Measurements from ENCODE around the gene TMEM132D.

Gene TMEM132D

DNA sequence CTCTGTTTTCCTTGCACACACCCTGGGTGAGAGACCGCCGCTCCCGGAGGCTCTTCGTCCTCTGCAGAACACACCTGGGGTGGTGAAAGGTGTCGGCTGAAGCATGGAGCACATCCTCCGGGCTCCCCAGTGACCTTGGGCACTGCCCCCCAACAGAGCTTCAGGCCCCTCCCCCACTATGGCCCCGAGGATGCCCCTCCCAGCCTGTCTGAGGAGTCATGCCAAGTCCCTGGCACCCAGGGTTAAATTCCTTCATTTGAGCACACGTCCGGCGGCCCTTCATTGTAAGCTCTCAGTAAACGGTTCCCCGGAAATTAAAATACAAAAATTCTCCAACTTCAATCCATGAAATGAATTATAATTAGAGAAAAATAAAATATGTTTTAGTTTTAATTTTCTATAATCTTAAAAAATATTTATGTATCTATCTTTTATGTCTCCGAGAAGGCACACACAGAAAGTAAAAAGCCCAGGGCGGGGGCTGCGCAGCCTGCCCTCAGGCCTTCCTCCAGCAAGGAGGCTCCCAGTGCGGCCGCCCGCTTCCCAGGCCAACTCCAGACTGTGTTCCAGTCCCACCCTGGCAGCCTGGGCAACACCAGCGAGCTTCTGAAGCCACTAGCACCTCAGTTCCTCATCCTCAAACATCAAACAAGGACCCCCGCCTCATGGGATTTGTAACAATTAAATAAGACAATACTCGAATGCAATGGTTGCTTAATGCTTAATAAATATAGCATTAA is 63.5 kb downstream of the TMEM132D start:
- H3K27me3 ChIP-seq (ENCODE audit: control insufficient read depth, insufficient read depth, low read length): no peaks in the 10 kb centered on the region
- no peaks in the 10 kb centered on the region for H3K4me1 ChIP-seq (ENCODE audit: control insufficient read depth, insufficient read depth, low read length)
- no peaks in the 10 kb centered on the region for H3K36me3 ChIP-seq (ENCODE audit: control insufficient read depth, insufficient read depth, low read length)
- H3K9me3 ChIP-seq (ENCODE audit: control insufficient read depth, low read length): no peaks in the 10 kb centered on the region
- H3K4me3 ChIP-seq (ENCODE audit: low read length): no peak overlapping the region
- no peak overlapping the region for H3K9ac ChIP-seq (ENCODE audit: low read length)

DNA sequence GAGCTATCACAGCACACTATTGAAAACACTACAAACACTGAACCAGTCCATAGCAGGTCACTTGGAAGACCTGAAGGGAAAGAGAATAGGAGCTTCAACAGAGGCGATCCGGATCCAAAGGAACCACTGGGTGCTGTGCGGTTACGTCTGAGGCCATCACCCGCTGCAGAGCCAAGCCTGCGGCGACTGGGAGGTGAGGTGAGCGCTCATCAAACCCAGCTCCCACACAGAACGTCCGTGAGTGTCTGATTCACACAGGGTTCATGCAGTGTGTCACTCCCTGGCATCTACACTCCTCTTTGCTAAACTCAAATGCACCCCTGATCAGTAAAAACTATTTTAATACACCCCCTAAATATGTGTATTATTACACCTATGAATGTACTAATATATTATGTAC is 64.1 kb downstream of the TMEM132D start:
- Histone ChIP-seq H3K9me3 (ENCODE audit: control insufficient read depth, low read length) (no peaks in the 10 kb centered on the region), H3K4me3 (ENCODE audit: low read length) (no peak overlapping the region), H3K27me3 (ENCODE audit: control insufficient read depth, insufficient read depth, low read length) (no peaks in the 10 kb centered on the region), H3K9ac (ENCODE audit: low read length) (no peak overlapping the region), H3K4me1 (ENCODE audit: control insufficient read depth, insufficient read depth, low read length) (no peaks in the 10 kb centered on the region), H3K36me3 (ENCODE audit: control insufficient read depth, insufficient read depth, low read length) (no peaks in the 10 kb centered on the region)

- H3K4me3 ChIP-seq (ENCODE audit: low read length): no peak overlapping the region
- no peak overlapping the region for H3K9ac ChIP-seq (ENCODE audit: low read length)
- H3K36me3 ChIP-seq (ENCODE audit: control insufficient read depth, insufficient read depth, low read length): no peaks in the 10 kb centered on the region
- H3K27me3 ChIP-seq (ENCODE audit: control insufficient read depth, insufficient read depth, low read length): no peaks in the 10 kb centered on the region
- H3K9me3 ChIP-seq (ENCODE audit: control insufficient read depth, low read length): no peaks in the 10 kb centered on the region
- no peaks in the 10 kb centered on the region for H3K4me1 ChIP-seq (ENCODE audit: control insufficient read depth, insufficient read depth, low read length)
Measured at GRCh38 chr12:129831294-129831693, 72.5 kb downstream of the TMEM132D start.

DNA sequence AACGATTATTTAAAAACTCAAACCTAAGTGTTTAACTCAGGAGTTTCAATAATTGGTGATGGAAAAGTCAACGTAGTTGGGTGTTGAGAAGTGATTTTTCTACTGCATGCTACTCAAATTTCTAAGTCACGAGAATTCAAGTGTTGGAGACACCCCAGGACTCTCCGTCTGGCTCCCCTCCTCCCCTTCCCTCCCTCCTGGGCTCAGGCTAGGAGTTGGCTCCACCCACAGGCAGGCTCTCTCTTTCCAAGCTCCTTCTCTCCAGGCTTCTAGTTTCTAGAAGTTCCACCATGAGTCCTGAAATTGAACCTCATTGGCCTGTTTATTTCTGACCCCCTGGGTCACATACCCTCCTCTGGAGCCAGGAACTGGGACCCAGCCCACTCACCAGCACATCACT is 73.0 kb downstream of the TMEM132D start:
- Histone ChIP-seq H3K9ac (ENCODE audit: low read length) (no peak overlapping the region), H3K36me3 (ENCODE audit: control insufficient read depth, insufficient read depth, low read length) (no peaks in the 10 kb centered on the region)

GRCh38 chr12:129827866-129828384 is 75.9 kb downstream of the TMEM132D start:
- H3K9ac ChIP-seq (ENCODE audit: low read length): no peak overlapping the region
- no peaks in the 10 kb centered on the region for H3K4me1 ChIP-seq (ENCODE audit: control insufficient read depth, insufficient read depth, low read length)
- no peaks in the 10 kb centered on the region for H3K36me3 ChIP-seq (ENCODE audit: control insufficient read depth, insufficient read depth, low read length)
- no peaks in the 10 kb centered on the region for H3K9me3 ChIP-seq (ENCODE audit: control insufficient read depth, low read length)
- H3K4me3 ChIP-seq (ENCODE audit: low read length): no peak overlapping the region
- no peaks in the 10 kb centered on the region for H3K27me3 ChIP-seq (ENCODE audit: control insufficient read depth, insufficient read depth, low read length)

More for the DNA sequence above, 73.0 kb downstream of the TMEM132D start:
- Histone ChIP-seq H3K27me3 (ENCODE audit: control insufficient read depth, insufficient read depth, low read length) (no peaks in the 10 kb centered on the region), H3K4me1 (ENCODE audit: control insufficient read depth, insufficient read depth, low read length) (no peaks in the 10 kb centered on the region), H3K9me3 (ENCODE audit: control insufficient read depth, low read length) (no peaks in the 10 kb centered on the region), H3K4me3 (ENCODE audit: low read length) (no peak overlapping the region)

DNA sequence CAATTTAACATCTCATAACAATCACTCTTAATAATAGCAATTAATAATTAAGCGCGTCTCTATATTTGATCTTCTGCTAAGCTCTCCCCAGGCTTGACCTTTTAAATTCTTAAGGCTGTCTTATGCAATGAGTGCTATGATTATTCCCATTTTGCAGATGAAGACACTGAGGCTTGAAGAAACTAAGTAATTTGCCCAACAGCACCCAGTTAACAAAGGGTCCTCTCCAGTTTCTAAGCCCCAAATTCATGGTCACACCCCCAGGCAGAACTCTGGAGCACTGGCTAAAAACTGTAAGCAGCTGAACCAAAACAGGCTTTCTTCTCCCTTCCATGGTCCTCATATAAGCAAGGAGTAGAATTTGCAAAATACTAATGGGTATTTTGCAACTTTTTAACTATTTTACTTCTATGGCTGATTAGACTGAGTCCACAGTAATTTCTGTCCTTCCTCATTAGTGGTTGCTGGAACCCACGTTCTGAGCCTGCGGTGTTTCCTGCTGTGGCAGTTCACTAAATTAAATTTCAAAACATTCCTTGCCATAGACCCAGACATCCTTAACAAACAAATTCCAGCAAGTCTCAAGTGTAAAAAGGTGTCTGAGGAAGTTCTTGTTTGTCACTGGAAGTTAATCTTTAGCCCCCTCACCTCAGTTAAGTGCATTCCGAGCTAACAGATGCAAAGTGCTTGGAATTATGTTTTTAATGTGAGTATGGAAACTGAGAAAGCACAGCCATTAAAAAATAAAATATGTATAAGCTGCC is 76.5 kb downstream of the TMEM132D start:
- H3K9ac ChIP-seq (ENCODE audit: low read length): no peak overlapping the region
- no peaks in the 10 kb centered on the region for H3K27me3 ChIP-seq (ENCODE audit: control insufficient read depth, insufficient read depth, low read length)
- no peaks in the 10 kb centered on the region for H3K9me3 ChIP-seq (ENCODE audit: control insufficient read depth, low read length)
- H3K4me3 ChIP-seq (ENCODE audit: low read length): no peak overlapping the region
- H3K4me1 ChIP-seq (ENCODE audit: control insufficient read depth, insufficient read depth, low read length): no peaks in the 10 kb centered on the region
- H3K36me3 ChIP-seq (ENCODE audit: control insufficient read depth, insufficient read depth, low read length): no peaks in the 10 kb centered on the region

DNA sequence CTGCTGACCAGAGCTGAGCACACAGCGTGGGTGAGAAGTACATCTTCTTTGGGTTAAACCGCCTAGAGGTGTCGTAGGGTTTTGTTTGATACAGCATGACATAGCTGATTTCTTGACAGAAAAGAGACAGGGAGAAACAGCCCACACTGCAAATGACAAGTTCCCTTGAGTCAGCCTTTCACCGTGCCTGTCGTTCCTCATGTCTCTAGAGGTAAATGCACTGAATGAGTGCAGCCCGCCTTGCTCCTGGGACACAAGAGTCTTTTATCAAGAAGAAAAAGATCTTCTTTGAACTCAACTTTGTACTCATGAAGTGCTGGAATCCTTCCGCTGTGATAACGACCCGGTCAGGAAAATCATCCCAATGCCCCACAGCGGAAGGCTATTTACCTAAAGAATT is 77.6 kb downstream of the TMEM132D start:
- no peaks in the 10 kb centered on the region for H3K27me3 ChIP-seq (ENCODE audit: control insufficient read depth, insufficient read depth, low read length)
- no peaks in the 10 kb centered on the region for H3K36me3 ChIP-seq (ENCODE audit: control insufficient read depth, insufficient read depth, low read length)
- H3K4me1 ChIP-seq (ENCODE audit: control insufficient read depth, insufficient read depth, low read length): no peaks in the 10 kb centered on the region
- H3K4me3 ChIP-seq (ENCODE audit: low read length): no peak overlapping the region
- no peak overlapping the region for H3K9ac ChIP-seq (ENCODE audit: low read length)
- no peaks in the 10 kb centered on the region for H3K9me3 ChIP-seq (ENCODE audit: control insufficient read depth, low read length)

DNA sequence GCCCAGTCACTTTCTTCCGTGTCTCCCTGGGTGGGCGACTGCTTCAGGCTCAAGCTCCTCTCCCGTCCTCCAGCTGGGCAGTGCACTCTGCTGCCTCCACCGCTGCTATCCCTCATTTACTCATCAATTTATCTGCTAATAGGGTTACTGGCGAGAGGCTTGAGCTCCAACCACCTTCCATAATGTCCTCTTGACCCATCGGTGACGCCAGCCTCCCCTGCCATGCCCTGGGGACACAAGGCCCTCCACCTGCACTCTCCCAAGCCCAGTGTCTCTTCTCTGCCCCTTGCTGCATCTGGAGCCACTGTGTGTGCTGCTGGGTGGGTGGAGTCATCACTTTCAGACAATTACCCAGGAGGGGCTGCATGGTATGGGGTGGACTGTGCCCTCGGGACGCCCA is 78.5 kb downstream of the TMEM132D start:
- Histone ChIP-seq H3K9me3 (ENCODE audit: control insufficient read depth, low read length) (no peaks in the 10 kb centered on the region), H3K9ac (ENCODE audit: low read length) (no peak overlapping the region), H3K4me3 (ENCODE audit: low read length) (no peak overlapping the region), H3K36me3 (ENCODE audit: control insufficient read depth, insufficient read depth, low read length) (no peaks in the 10 kb centered on the region), H3K4me1 (ENCODE audit: control insufficient read depth, insufficient read depth, low read length) (no peaks in the 10 kb centered on the region), H3K27me3 (ENCODE audit: control insufficient read depth, insufficient read depth, low read length) (no peaks in the 10 kb centered on the region)

GRCh38 chr12:129821964-129822363 is 81.9 kb downstream of the TMEM132D start:
- no peaks in the 10 kb centered on the region for H3K9me3 ChIP-seq (ENCODE audit: control insufficient read depth, low read length)
- no peak overlapping the region for H3K4me3 ChIP-seq (ENCODE audit: low read length)
- H3K27me3 ChIP-seq (ENCODE audit: control insufficient read depth, insufficient read depth, low read length): no peaks in the 10 kb centered on the region
- no peaks in the 10 kb centered on the region for H3K4me1 ChIP-seq (ENCODE audit: control insufficient read depth, insufficient read depth, low read length)
- H3K9ac ChIP-seq (ENCODE audit: low read length): no peak overlapping the region
- H3K36me3 ChIP-seq (ENCODE audit: control insufficient read depth, insufficient read depth, low read length): no peaks in the 10 kb centered on the region

GRCh38 chr12:129819391-129819790 is 84.4 kb downstream of the TMEM132D start:
- Histone ChIP-seq H3K27me3 (ENCODE audit: control insufficient read depth, insufficient read depth, low read length) (no peaks in the 10 kb centered on the region), H3K36me3 (ENCODE audit: control insufficient read depth, insufficient read depth, low read length) (no peaks in the 10 kb centered on the region), H3K9me3 (ENCODE audit: control insufficient read depth, low read length) (no peaks in the 10 kb centered on the region), H3K4me1 (ENCODE audit: control insufficient read depth, insufficient read depth, low read length) (no peaks in the 10 kb centered on the region), H3K4me3 (ENCODE audit: low read length) (no peak overlapping the region), H3K9ac (ENCODE audit: low read length) (no peak overlapping the region)

- Histone ChIP-seq H3K9me3 (ENCODE audit: control insufficient read depth, low read length) (no peaks in the 10 kb centered on the region), H3K4me3 (ENCODE audit: low read length) (no peak overlapping the region), H3K4me1 (ENCODE audit: control insufficient read depth, insufficient read depth, low read length) (no peaks in the 10 kb centered on the region), H3K36me3 (ENCODE audit: control insufficient read depth, insufficient read depth, low read length) (no peaks in the 10 kb centered on the region), H3K27me3 (ENCODE audit: control insufficient read depth, insufficient read depth, low read length) (no peaks in the 10 kb centered on the region), H3K9ac (ENCODE audit: low read length) (no peak overlapping the region)
Measured at GRCh38 chr12:129815846-129816245, 88.0 kb downstream of the TMEM132D start.

GRCh38 chr12:129811963-129812362 is 91.9 kb downstream of the TMEM132D start:
- Histone ChIP-seq H3K27me3 (ENCODE audit: control insufficient read depth, insufficient read depth, low read length) (no peaks in the 10 kb centered on the region), H3K4me3 (ENCODE audit: low read length) (no peak overlapping the region), H3K9ac (ENCODE audit: low read length) (no peak overlapping the region), H3K36me3 (ENCODE audit: control insufficient read depth, insufficient read depth, low read length) (no peaks in the 10 kb centered on the region), H3K4me1 (ENCODE audit: control insufficient read depth, insufficient read depth, low read length) (no peaks in the 10 kb centered on the region), H3K9me3 (ENCODE audit: control insufficient read depth, low read length) (no peaks in the 10 kb centered on the region)
